Endothelial cell (in vitro differentiated cells): ENCODE data around the gene TXNRD3. TPM values are rescaled to one million over a fixed set of nuclear protein-coding genes. Genes with fewer than 3 reads are reported as not detected.

ENCODE experiments used
- DNase-seq: peaks from one replicate; pipeline ENCODE4 v3.0.0; 2021; ENCODE audit warnings: low spot score
- H3K27ac Mint-ChIP-seq: one replicate; pipeline ENCODE4 v1.8.0; 2021; ENCODE audit warnings: mixed read lengths, inconsistent platforms; ENCODE audit not compliant: unreplicated experiment
- H3K27me3 Mint-ChIP-seq: one replicate; pipeline ENCODE4 v1.8.0; 2021; ENCODE audit warnings: mild to moderate bottlenecking, moderate library complexity, mixed read lengths, inconsistent platforms; ENCODE audit not compliant: unreplicated experiment
- H3K36me3 Mint-ChIP-seq: one replicate; pipeline ENCODE4 v1.8.0; 2021; ENCODE audit warnings: mild to moderate bottlenecking, low read depth, mixed read lengths, inconsistent platforms; ENCODE audit not compliant: unreplicated experiment
- H3K4me1 Mint-ChIP-seq: one replicate; pipeline ENCODE4 v1.8.0; 2021; ENCODE audit warnings: mild to moderate bottlenecking, mixed read lengths, inconsistent platforms; ENCODE audit not compliant: unreplicated experiment
- H3K4me3 Mint-ChIP-seq: one replicate; pipeline ENCODE4 v1.8.0; 2021; ENCODE audit warnings: mild to moderate bottlenecking, mixed read lengths, inconsistent platforms; ENCODE audit not compliant: unreplicated experiment
- H3K9me3 Mint-ChIP-seq: one replicate; pipeline ENCODE4 v1.8.0; 2021; ENCODE audit warnings: mixed read lengths, inconsistent platforms; ENCODE audit not compliant: unreplicated experiment
- total RNA-seq: library from RNA; stranded (reverse); fragmentation: NEBNext Ultra II Directional; extraction: Animal tissue kit (Norgen Biotek cat#: 25700); gene quantifications from one replicate; pipeline ENCODE4 v1.2.1, GENCODE V29; 2021; ENCODE audit not compliant: unreplicated experiment
- TF ChIP-seq, protein P1 (sequence below): fragments of 200-600 bp; sonication (generic); IDR thresholded peaks from one replicate; pipeline ENCODE4 v1.5.0; 2021; ENCODE audit warnings: antibody characterized with exemption; ENCODE audit not compliant: unreplicated experiment

Gene TXNRD3
- total RNA-seq, 1 donor from 2014 or later: 4.8 TPM

DNA sequence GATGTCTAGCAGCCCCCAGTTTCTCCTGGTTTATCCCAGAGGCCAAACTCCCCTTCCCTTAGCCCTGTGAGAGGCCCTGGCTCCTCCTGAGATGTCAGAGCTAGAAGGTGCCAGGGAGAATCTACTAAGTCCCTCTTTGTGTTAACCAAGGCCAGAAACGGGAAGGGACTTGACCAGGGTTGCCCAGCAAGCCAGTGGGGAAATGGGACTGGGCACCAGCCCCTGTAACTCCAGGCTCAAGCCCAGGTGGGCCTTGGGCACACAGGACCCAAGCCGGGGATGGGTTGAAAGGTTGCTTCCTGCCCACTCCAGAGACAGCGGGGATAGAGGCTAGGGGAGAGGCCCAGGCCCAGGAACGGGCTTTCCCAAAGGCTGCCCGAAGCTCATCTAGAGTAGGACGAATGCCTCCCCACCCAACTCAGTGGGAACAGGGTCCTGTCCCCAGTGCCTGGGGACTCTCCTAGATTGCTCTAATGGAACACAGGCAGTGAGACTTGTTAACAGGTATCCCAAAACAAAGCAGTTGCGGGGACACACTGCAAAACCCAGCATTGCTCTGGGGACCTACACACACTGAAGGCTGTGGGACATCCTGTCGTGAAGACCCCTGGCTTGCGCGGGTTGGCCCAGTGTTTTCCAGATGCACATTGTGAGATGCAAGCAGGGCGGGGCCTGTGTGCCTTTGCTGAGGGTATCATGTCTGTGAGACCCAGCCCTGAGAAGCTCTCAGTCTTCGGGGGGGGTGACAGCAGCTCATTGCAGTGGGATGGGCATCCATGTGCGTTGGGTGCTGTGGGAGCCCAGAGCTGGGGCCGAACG lies 12.9 kb upstream of the TXNRD3 start:
- Mint-ChIP-seq H3K9me3 (no peaks in the 10 kb centered on the region), H3K4me1 (no peaks in the 10 kb centered on the region), H3K27me3 (peaks cover 3% of the 10 kb centered on the region), H3K4me3 (no peak overlapping the region), H3K36me3 (no peaks in the 10 kb centered on the region), H3K27ac (no peak overlapping the region)
- TF ChIP-seq, protein P1, sequence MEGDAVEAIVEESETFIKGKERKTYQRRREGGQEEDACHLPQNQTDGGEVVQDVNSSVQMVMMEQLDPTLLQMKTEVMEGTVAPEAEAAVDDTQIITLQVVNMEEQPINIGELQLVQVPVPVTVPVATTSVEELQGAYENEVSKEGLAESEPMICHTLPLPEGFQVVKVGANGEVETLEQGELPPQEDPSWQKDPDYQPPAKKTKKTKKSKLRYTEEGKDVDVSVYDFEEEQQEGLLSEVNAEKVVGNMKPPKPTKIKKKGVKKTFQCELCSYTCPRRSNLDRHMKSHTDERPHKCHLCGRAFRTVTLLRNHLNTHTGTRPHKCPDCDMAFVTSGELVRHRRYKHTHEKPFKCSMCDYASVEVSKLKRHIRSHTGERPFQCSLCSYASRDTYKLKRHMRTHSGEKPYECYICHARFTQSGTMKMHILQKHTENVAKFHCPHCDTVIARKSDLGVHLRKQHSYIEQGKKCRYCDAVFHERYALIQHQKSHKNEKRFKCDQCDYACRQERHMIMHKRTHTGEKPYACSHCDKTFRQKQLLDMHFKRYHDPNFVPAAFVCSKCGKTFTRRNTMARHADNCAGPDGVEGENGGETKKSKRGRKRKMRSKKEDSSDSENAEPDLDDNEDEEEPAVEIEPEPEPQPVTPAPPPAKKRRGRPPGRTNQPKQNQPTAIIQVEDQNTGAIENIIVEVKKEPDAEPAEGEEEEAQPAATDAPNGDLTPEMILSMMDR: no peak
- DNase-seq: no peak

DNA sequence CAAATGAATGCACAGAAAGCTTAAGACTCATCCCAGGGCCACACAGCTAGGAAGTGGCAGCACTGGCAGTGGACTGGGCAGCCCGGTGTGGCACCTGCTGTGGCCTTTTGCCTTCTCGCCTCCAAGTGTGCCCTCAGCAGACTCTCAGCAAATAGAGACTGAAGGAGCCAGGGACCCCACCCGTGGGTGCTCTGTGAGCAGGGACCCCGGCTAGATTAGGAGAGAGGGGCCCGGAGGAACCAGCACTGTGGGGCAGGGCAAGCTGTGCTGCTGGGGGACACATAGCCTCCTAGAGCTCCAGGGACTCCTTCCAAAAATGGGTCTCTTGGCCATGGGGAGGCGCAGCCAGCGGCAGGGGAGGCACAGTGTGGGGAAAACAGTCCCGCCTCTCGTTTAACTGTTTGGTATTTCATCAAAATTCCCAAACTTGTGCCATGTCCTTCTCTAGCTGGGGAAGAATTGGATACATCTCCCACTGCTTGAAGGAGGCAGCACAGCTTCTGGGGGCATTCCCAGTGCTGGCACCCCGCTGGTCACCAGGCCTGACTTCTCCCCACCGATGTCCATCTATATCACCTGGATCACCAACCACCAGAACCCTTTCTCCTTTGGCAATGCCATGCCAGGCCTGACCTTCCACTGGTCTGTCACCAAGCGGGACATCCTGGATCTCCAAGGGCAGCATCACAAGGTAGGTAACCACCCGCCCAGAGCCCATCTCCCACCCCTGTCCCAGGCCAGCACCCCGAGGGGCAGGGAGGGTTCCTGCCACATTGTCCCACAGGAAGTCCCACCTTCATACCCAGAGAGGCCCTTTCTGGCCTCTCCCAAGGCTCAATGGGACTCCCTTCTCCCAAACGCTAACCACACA lies 12.0 kb upstream of the TXNRD3 start:
- no peaks in the 10 kb centered on the region for H3K9me3 Mint-ChIP-seq
- H3K4me1 Mint-ChIP-seq: no peaks in the 10 kb centered on the region
- DNase-seq: no peak
- no peaks in the 10 kb centered on the region for H3K36me3 Mint-ChIP-seq
- peaks cover 3% of the 10 kb centered on the region for H3K27me3 Mint-ChIP-seq
- no peak overlapping the region for H3K4me3 Mint-ChIP-seq
- TF ChIP-seq, protein P1: no peak
- H3K27ac Mint-ChIP-seq: no peak overlapping the region

DNA sequence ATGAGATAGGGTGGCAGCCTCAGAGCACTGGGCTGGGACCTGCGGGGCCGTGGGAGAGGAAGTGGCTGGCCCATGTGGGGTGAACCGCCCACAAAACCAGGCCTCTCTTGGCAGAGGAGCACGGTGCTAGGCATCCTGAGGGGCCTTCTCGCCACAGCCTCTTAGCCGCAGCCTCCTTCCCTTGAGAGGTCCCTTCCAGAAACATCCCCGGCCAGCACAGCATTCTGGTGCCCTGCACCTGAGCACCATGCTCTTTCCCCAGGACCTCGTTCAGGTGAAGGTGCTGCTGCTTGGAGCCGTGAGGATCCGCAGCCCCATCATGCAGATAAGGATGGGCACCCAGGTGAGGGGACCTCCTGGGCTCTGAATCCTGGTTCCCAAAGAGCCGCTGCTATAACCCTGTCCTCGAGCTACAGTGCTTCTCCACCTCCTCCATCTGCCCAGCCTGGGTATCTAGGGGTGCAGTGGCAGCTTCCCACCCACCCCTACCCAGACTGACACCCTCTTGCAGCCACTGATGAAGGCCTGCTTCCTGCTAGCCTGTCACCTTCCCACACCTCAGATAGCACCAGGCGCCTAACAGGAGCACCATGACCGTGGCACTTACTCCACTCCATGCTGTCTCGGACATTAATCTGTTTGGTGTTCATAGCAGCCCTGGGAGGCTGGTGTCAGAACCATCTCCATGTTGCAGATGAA lies 11.2 kb upstream of the TXNRD3 start:
- Mint-ChIP-seq H3K9me3 (no peaks in the 10 kb centered on the region), H3K27ac (no peak overlapping the region), H3K36me3 (no peaks in the 10 kb centered on the region)

DNA sequence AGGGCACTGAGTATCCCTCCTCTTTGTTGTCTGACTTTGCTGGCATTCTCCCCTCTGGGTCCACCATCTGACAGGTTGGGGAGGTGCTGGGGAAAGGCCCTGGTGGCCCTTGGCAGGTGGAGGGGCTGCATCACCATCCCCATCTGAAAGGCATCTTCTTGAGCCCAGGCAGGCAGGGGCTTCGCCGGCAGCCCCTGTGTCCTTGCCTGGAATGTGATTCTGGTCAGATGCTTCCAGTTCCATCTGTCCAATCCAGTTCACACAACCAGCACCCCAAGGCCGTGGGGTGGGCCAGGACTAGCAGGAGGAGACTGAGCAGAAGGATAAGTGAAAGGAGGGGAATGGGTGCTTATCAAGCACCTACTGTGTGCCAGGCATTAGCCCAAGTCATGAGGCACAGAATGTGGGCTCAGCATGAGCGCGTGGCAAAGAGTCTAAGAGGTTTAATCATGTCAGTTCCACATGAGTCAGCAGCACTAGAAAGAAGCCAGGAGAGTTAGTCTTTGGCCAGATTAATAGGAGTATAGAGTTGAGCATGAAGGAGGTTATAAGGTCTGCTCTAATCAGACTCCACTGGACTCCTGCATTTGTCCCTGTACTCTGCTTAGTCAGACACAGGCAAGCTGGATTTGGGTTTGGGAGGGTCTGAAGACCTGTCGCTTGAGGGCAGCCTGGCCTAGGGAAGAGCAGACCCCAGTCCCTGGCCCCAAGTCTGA lies 10.5 kb upstream of the TXNRD3 start:
- no peaks in the 10 kb centered on the region for H3K36me3 Mint-ChIP-seq
- H3K4me1 Mint-ChIP-seq: no peaks in the 10 kb centered on the region
- H3K9me3 Mint-ChIP-seq: no peaks in the 10 kb centered on the region
- TF ChIP-seq, protein P1: no peak
- H3K27me3 Mint-ChIP-seq: peaks cover 3% of the 10 kb centered on the region
- H3K27ac Mint-ChIP-seq: no peak overlapping the region
- H3K4me3 Mint-ChIP-seq: no peak overlapping the region
- no peak for DNase-seq

More for the DNA sequence above, 11.2 kb upstream of the TXNRD3 start:
- DNase-seq: no peak
- Mint-ChIP-seq H3K4me1 (no peaks in the 10 kb centered on the region), H3K27me3 (peaks cover 3% of the 10 kb centered on the region), H3K4me3 (no peak overlapping the region)
- TF ChIP-seq, protein P1: no peak
